ENCODE results near the gene ASAP2.

Gene ASAP2

GRCh38 chr2:9281145-9281544 lies 74.5 kb downstream of the ASAP2 start:
- H3K4me3 ChIP-seq (replicated peaks; ENCODE audit: insufficient read depth, low read length) = no peak overlapping the region
- no peak for TF ChIP-seq GABPA (IDR thresholded peaks at IDR 0.05; ENCODE audit: low read depth)
- no peak for TF ChIP-seq POLR2AphosphoS5 (IDR thresholded peaks at IDR 0.05; ENCODE audit: low read depth)
- TF ChIP-seq, protein P1, sequence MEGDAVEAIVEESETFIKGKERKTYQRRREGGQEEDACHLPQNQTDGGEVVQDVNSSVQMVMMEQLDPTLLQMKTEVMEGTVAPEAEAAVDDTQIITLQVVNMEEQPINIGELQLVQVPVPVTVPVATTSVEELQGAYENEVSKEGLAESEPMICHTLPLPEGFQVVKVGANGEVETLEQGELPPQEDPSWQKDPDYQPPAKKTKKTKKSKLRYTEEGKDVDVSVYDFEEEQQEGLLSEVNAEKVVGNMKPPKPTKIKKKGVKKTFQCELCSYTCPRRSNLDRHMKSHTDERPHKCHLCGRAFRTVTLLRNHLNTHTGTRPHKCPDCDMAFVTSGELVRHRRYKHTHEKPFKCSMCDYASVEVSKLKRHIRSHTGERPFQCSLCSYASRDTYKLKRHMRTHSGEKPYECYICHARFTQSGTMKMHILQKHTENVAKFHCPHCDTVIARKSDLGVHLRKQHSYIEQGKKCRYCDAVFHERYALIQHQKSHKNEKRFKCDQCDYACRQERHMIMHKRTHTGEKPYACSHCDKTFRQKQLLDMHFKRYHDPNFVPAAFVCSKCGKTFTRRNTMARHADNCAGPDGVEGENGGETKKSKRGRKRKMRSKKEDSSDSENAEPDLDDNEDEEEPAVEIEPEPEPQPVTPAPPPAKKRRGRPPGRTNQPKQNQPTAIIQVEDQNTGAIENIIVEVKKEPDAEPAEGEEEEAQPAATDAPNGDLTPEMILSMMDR (IDR thresholded peaks at IDR 0.05; ENCODE audit: insufficient read depth, low read length) = no peak
- no peak for TF ChIP-seq REST (IDR thresholded peaks at IDR 0.05; ENCODE audit: insufficient replicate concordance, low read depth)
- TF ChIP-seq SPI1 (IDR thresholded peaks at IDR 0.05; ENCODE audit: borderline replicate concordance, low read depth) = no peak
- no peak overlapping the region for H3K27ac ChIP-seq (replicated peaks)
- H3K27me3 ChIP-seq (ENCODE audit: insufficient read depth, poor library complexity, severe bottlenecking) = peaks cover 7% of the 10 kb centered on the region
- DNase-seq (ENCODE audit: low read depth in 1 of 2, low spot score in 1 of 2) = no peak

DNA sequence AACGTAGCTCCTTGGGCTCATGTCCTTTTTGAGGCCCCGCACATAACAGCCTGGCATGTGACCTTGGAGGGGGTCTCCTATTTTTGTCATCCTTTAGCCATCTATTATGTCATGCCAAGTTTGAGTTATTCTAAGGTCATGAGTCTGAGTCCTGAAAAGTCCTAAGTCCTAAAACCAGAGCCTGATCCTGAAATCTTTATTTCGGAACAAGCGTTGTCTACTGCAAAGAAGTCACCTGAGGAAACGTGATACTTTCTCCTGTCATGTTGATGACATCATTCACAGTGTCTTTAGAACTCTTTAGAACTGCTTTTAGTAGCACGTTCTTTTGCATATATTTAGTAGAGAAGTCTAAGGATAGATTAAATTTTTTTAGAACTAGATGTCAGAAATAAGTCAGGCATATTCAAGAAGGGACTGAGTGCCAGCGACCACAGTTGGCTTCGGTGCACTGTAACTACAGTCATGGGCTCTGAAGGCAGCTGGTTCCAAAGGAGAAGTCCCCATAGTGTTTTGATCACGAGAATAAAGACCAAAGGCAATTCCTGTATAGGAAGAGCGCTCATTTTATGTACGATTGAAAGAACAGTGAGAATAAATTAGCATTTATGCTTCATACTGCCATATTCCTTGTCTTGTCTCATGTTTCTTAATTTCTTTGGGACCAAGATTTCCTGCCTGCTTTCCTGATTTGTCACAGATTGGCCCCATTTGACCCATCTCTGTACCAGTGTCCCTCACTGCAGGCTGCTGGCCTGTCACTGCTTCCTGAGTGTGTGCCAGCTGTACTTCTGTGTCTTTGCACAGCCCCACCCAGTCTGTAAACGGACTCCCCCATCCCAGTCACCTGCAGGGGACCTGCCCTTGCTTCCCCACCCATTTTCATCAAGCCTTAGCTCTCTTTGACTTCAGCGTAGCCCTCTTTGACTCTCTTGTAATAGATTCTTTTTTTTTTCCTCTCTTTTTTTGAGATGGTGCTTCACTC lies 75.8 kb downstream of the ASAP2 start:
- TF ChIP-seq REST (IDR thresholded peaks at IDR 0.05; ENCODE audit: insufficient replicate concordance, low read depth) = no peak
- TF ChIP-seq POLR2AphosphoS5 (IDR thresholded peaks at IDR 0.05; ENCODE audit: low read depth) = no peak
- TF ChIP-seq GABPA (IDR thresholded peaks at IDR 0.05; ENCODE audit: low read depth) = no peak
- TF ChIP-seq, protein P1 (IDR thresholded peaks at IDR 0.05; ENCODE audit: insufficient read depth, low read length) = no peak
- no peak for TF ChIP-seq SPI1 (IDR thresholded peaks at IDR 0.05; ENCODE audit: borderline replicate concordance, low read depth)
- Histone ChIP-seq H3K27ac (replicated peaks) (no peak overlapping the region), H3K4me3 (replicated peaks; ENCODE audit: insufficient read depth, low read length) (no peak overlapping the region)

DNA sequence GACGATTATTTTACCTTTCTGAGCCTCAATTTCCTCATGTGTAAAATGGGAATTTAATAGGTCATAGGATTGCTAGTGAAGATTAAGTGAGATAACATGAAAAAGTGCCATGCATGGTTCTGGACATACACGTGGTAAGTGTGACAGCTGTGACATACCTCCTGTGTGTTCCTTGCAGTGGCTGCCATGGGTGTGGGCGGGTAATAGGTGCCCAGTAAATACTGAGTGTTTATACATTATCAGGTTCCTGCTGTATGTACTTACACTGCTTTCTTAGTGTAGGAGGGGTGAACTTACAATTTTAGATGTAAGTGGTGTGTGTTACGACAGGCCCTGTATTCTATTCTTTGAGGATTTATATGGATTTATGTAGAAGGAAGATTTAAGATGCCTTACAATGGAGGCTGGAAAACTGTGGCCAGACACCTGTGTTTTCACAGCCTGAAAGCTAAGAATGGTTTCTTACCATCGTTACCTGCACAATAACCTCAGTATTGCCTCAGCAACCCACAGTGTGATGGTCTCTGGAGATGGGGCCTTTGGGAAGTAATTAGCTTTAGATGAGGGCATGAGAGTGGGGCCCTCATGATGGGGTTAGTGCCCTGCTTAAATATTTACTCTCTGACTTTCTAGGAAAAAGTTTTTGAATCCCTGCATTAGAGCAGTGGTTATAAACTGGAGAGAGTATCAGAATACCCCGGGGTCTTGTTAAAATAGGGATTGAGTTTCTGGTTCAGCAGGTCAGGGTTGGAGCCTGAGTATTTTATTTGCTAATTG lies 78.1 kb downstream of the ASAP2 start:
- no peak for DNase-seq (ENCODE audit: low read depth in 1 of 2, low spot score in 1 of 2)
- TF ChIP-seq SPI1 (IDR thresholded peaks at IDR 0.05; ENCODE audit: borderline replicate concordance, low read depth) = no peak
- no peak overlapping the region for H3K27ac ChIP-seq (replicated peaks)

More for the DNA sequence above, 75.8 kb downstream of the ASAP2 start:
- DNase-seq (ENCODE audit: low read depth in 1 of 2, low spot score in 1 of 2) = no peak
- H3K27me3 ChIP-seq (ENCODE audit: insufficient read depth, poor library complexity, severe bottlenecking) = peaks cover 9% of the 10 kb centered on the region

DNA sequence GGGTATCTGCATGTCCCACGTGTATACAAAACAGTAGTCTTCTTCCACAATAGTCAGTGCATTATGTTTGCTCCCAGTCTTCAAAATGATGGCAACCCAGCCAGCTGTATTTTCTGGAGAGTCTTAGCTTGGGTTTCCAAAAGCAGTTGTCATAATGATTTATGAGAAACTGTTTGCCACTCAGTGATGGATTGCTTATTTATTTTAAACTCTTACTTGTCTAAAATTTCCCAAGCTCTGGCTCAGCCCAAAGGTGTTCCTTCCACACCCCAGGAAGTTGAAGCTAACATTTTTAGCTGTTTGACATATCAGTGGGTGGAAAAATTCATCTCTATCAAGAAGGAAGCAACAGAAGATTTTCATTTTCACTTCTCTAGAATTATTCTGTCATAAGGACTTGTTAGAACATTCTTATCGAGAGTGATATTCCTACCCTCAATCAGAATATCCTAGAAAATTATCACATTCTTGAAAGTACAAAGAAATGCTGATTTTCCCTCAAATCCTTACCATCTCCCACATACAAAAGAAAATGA lies 78.8 kb downstream of the ASAP2 start:
- Histone ChIP-seq H3K4me3 (replicated peaks; ENCODE audit: insufficient read depth, low read length) (no peak overlapping the region), H3K27ac (replicated peaks) (no peak overlapping the region), H3K27me3 (ENCODE audit: insufficient read depth, poor library complexity, severe bottlenecking) (peaks cover 2% of the 10 kb centered on the region)
- DNase-seq (ENCODE audit: low read depth in 1 of 2, low spot score in 1 of 2) = no peak
- TF ChIP-seq REST (IDR thresholded peaks at IDR 0.05; ENCODE audit: insufficient replicate concordance, low read depth) (no peak), POLR2AphosphoS5 (IDR thresholded peaks at IDR 0.05; ENCODE audit: low read depth) (no peak), SPI1 (IDR thresholded peaks at IDR 0.05; ENCODE audit: borderline replicate concordance, low read depth) (no peak), GABPA (IDR thresholded peaks at IDR 0.05; ENCODE audit: low read depth) (no peak)
- TF ChIP-seq, protein P1 (IDR thresholded peaks at IDR 0.05; ENCODE audit: insufficient read depth, low read length) = no peak

More for the DNA sequence above, 78.1 kb downstream of the ASAP2 start:
- H3K4me3 ChIP-seq (replicated peaks; ENCODE audit: insufficient read depth, low read length) = no peak overlapping the region
- H3K27me3 ChIP-seq (ENCODE audit: insufficient read depth, poor library complexity, severe bottlenecking) = peaks cover 2% of the 10 kb centered on the region
